Measurements from ENCODE around the gene ATPAF2.

ATPAF2 gene

GRCh38 chr17:18040261-18040858 lies 1.4 kb upstream of the ATPAF2 start:
- in situ Hi-C loops (cut with HindIII; ENCODE audit: low sequenced_read_pairs) = no loop called here

- in situ Hi-C loops (cut with HindIII; ENCODE audit: low sequenced_read_pairs) = loop anchor here (5.0 to 10.0 kb wide), 2 partner anchors 55 to 142 kb away; no protein-coding TSS in a partner anchor
Measured at GRCh38 chr17:18039535-18040260, 730 bp upstream of the ATPAF2 start.

GRCh38 chr17:18038149-18038850 lies 668 bp downstream of the ATPAF2 start:
- in situ Hi-C loops (cut with HindIII; ENCODE audit: low sequenced_read_pairs) = loop anchor here (5.0 to 10.0 kb wide), 2 partner anchors 53 to 141 kb away; no protein-coding TSS in a partner anchor

- in situ Hi-C loops (cut with HindIII; ENCODE audit: low sequenced_read_pairs) = loop anchor here (5.0 to 10.0 kb wide), 2 partner anchors 53 to 140 kb away; no protein-coding TSS in a partner anchor
Measured at GRCh38 chr17:18037486-18037885, 1.5 kb downstream of the ATPAF2 start.

- in situ Hi-C loops (cut with HindIII; ENCODE audit: low sequenced_read_pairs) = loop anchor here (5.0 to 10.0 kb wide), 2 partner anchors 51 to 138 kb away; no protein-coding TSS in a partner anchor
Measured at GRCh38 chr17:18035704-18036103, 3.3 kb downstream of the ATPAF2 start.

- in situ Hi-C loops (cut with HindIII; ENCODE audit: low sequenced_read_pairs) = loop anchor here (10.0 kb wide), 1 partner anchor 49 kb away; no protein-coding TSS in a partner anchor
Measured at GRCh38 chr17:18033442-18034099, 5.4 kb downstream of the ATPAF2 start.

GRCh38 chr17:18031955-18032354 lies 7.0 kb downstream of the ATPAF2 start:
- in situ Hi-C loops (cut with HindIII; ENCODE audit: low sequenced_read_pairs) = loop anchor here (10.0 kb wide), 1 partner anchor 47 kb away; no protein-coding TSS in a partner anchor

- in situ Hi-C loops (cut with HindIII; ENCODE audit: low sequenced_read_pairs) = no loop called here
Measured at GRCh38 chr17:18028952-18029540, 9.9 kb downstream of the ATPAF2 start.

GRCh38 chr17:18028114-18028951 lies 10.6 kb downstream of the ATPAF2 start:
- in situ Hi-C loops (cut with HindIII; ENCODE audit: low sequenced_read_pairs) = no loop called here

GRCh38 chr17:18027280-18027679 lies 11.7 kb downstream of the ATPAF2 start:
- in situ Hi-C loops (cut with HindIII; ENCODE audit: low sequenced_read_pairs) = no loop called here

GRCh38 chr17:18025945-18026776 lies 12.8 kb downstream of the ATPAF2 start:
- in situ Hi-C loops (cut with HindIII; ENCODE audit: low sequenced_read_pairs) = no loop called here

- in situ Hi-C loops (cut with HindIII; ENCODE audit: low sequenced_read_pairs) = no loop called here
Measured at GRCh38 chr17:18025241-18025944, 13.6 kb downstream of the ATPAF2 start.

GRCh38 chr17:18021372-18021771 lies 17.6 kb downstream of the ATPAF2 start:
- in situ Hi-C loops (cut with HindIII; ENCODE audit: low sequenced_read_pairs) = no loop called here

GRCh38 chr17:18020971-18021370 lies 18.0 kb downstream of the ATPAF2 start:
- in situ Hi-C loops (cut with HindIII; ENCODE audit: low sequenced_read_pairs) = no loop called here

GRCh38 chr17:18019838-18020154 lies 19.2 kb downstream of the ATPAF2 start:
- in situ Hi-C loops (cut with HindIII; ENCODE audit: low sequenced_read_pairs) = no loop called here

- in situ Hi-C loops (cut with HindIII; ENCODE audit: low sequenced_read_pairs) = no loop called here
Measured at GRCh38 chr17:18018411-18018921, 20.5 kb downstream of the ATPAF2 start.

- in situ Hi-C loops (cut with HindIII; ENCODE audit: low sequenced_read_pairs) = no loop called here
Measured at GRCh38 chr17:18017958-18018357, 21.0 kb downstream of the ATPAF2 start.

- in situ Hi-C loops (cut with HindIII; ENCODE audit: low sequenced_read_pairs) = no loop called here
Measured at GRCh38 chr17:18016426-18016825, 22.5 kb downstream of the ATPAF2 start.
